Measurements from ENCODE around the gene CES4A.
"Not testable (repeated sequence)": the region's sequence is repeated elsewhere in the genome, so short reads cannot be mapped to it uniquely, and the experiment has no call there.

CES4A gene

DNA sequence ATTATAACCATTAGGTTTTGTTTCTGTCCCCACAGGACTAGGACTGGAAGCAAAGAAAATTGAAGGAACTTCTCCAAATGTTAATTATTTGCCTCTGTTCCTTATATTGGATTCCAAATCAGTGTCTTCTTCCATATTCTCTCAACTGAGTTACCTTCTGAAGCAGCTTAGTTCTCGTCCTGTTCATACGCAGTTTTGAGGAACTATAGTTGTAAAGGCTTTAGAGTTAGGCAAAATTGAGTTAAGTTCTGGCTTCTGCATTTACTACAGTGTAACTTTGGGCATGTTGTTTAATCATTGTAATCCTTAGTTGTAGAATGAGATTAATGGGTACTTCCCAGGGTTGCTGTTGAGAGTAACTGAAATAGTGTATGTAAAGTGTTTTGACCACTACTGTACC is 51.8 kb downstream of the CES4A start:
- TF ChIP-seq ZFX (IDR thresholded peaks at IDR 0.05; ENCODE audit: borderline replicate concordance), result no peak
- TF ChIP-seq, protein P1, sequence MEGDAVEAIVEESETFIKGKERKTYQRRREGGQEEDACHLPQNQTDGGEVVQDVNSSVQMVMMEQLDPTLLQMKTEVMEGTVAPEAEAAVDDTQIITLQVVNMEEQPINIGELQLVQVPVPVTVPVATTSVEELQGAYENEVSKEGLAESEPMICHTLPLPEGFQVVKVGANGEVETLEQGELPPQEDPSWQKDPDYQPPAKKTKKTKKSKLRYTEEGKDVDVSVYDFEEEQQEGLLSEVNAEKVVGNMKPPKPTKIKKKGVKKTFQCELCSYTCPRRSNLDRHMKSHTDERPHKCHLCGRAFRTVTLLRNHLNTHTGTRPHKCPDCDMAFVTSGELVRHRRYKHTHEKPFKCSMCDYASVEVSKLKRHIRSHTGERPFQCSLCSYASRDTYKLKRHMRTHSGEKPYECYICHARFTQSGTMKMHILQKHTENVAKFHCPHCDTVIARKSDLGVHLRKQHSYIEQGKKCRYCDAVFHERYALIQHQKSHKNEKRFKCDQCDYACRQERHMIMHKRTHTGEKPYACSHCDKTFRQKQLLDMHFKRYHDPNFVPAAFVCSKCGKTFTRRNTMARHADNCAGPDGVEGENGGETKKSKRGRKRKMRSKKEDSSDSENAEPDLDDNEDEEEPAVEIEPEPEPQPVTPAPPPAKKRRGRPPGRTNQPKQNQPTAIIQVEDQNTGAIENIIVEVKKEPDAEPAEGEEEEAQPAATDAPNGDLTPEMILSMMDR (IDR thresholded peaks at IDR 0.05), result no peak

GRCh38 chr16:67040906-67041305 is 52.5 kb downstream of the CES4A start:
- TF ChIP-seq ZFX (IDR thresholded peaks at IDR 0.05; ENCODE audit: borderline replicate concordance), result no peak
- TF ChIP-seq, protein P1 (IDR thresholded peaks at IDR 0.05), result no peak
- H3K27ac ChIP-seq, result no peak overlapping the region

More for the DNA sequence above, 51.8 kb downstream of the CES4A start:
- H3K27ac ChIP-seq, result no peak overlapping the region

DNA sequence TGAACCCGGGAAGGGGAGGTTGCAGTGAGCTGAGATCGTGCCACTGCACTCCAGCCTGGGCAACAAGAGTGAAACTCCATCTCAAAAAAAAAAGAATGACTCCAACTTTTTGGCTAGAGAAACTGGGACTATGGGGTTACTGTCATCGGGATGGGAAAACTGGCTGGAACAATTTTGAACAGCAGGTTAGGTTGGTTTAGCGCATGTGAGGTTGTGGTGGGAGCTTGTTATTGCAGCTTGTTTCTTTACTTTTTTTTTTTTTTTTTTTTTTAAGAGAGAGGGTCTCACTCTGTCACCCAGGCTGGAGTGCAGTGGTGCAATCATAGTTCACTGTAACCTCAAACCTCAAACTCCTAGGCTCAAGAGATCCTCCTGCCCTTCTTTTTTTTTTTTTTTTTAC is 53.1 kb downstream of the CES4A start:
- H3K27ac ChIP-seq, result not testable (repeated sequence)

GRCh38 chr16:67043420-67043819 is 55.0 kb downstream of the CES4A start:
- no peak overlapping the region for H3K27ac ChIP-seq
- TF ChIP-seq, protein P1 (IDR thresholded peaks at IDR 0.05), result no peak
- no peak for TF ChIP-seq ZFX (IDR thresholded peaks at IDR 0.05; ENCODE audit: borderline replicate concordance)

- H3K27ac ChIP-seq, result no peak overlapping the region
- TF ChIP-seq ZFX (IDR thresholded peaks at IDR 0.05; ENCODE audit: borderline replicate concordance), result no peak
- TF ChIP-seq, protein P1 (IDR thresholded peaks at IDR 0.05), result no peak
Observed at GRCh38 chr16:67050796-67051195, 62.4 kb downstream of the CES4A start.

- 0 out of 2 replicates have a peak overlapping the region, but pooled peaks have one; percentile 8 for H3K27ac ChIP-seq
- TF ChIP-seq, protein P1 (IDR thresholded peaks at IDR 0.05), result no peak
- no peak for TF ChIP-seq ZFX (IDR thresholded peaks at IDR 0.05; ENCODE audit: borderline replicate concordance)
Observed at GRCh38 chr16:67052399-67052798, 64.0 kb downstream of the CES4A start.

- H3K27ac ChIP-seq, result no peak overlapping the region
- TF ChIP-seq, protein P1 (IDR thresholded peaks at IDR 0.05), result no peak
- TF ChIP-seq ZFX (IDR thresholded peaks at IDR 0.05; ENCODE audit: borderline replicate concordance), result no peak
Observed at GRCh38 chr16:67053767-67054334, 65.5 kb downstream of the CES4A start.

DNA sequence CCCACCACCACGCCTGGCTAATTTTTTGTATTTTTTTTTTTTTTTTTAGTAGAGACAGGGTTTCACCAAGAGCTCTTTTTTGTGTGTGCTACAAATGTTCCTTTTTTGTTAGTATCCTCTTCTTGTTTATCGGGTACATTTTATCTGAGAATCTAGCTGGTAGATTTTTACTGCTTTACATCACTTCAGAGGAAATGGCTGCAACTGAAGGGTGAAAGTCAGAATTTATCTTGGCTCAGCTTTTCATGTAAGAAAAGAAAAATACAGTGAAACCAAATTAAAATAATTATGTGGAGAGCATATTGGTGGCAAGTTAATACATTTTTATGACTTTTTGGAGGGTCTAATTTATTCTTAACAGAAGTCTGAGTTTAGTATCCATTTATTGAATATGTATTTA is 66.5 kb downstream of the CES4A start:
- H3K27ac ChIP-seq, result no peak overlapping the region
- TF ChIP-seq, protein P1 (IDR thresholded peaks at IDR 0.05), result no peak
- no peak for TF ChIP-seq ZFX (IDR thresholded peaks at IDR 0.05; ENCODE audit: borderline replicate concordance)
